SK-N-MC (cell line): ENCODE data around the gene COQ10B.

Source experiments
- EZH2 ChIP-seq: fragments of 200-600 bp; sonication (generic); IDR thresholded peaks from one replicate; pipeline ENCODE4 v1.6.1; 2017; ENCODE audit warnings: antibody characterized with exemption
- FOXP2 ChIP-seq: optimal IDR thresholded peaks from 2 replicates; pipeline ENCODE3; 2011; ENCODE audit warnings: mild to moderate bottlenecking, moderate library complexity; ENCODE audit not compliant: insufficient read depth; ENCODE audit errors: extremely low read length, control extremely low read depth
- POLR2AphosphoS5 ChIP-seq: IDR thresholded peaks from 2 replicates; pipeline ENCODE4 v1.6.1; 2012; ENCODE audit warnings: mild to moderate bottlenecking, low read depth, low read length, borderline replicate concordance

DNA sequence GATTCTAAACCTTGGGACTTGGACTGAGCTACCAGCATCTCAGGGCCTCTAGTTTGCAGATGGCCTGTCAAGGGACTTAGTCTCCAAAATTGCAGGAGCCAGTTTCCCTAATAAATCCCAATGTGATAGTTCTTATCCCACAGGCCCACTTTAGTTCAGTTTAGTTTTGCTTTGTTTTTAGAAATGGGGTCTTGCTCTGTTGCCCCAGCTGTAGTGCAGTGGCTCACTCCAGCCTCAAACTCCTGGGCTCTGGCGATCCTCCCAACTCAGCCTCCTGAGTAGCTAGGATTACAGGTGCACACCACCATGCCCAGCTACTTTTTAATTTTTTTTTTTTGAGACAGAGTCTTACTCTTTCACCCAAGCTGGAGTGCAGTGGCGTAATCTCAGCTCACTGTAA is 16.0 kb upstream of the COQ10B start:
- TF ChIP-seq POLR2AphosphoS5 (no peak), EZH2 (no peak), FOXP2 (no peak)
